GM10248 (cell line): ENCODE measurements around the gene PRAC1.

Source experiments
- CTCF ChIA-PET: fragments of 300-600 bp; sonication (Branson Sonifier 250); formaldehyde crosslinking; extraction: SDS; loops from one replicate; lab custom pipeline; 2021; ENCODE audit warnings: antibody characterized with exemption; lab: Yijun Ruan, JAX
- POLR2A ChIA-PET: fragments of 350-650 bp; sonication (Branson Sonifier 250); formaldehyde crosslinking; extraction: SDS; loops from one replicate; lab custom pipeline; 2020; ENCODE audit warnings: antibody characterized with exemption; lab: Yijun Ruan, JAX
- DNase-seq: peaks from one replicate; pipeline ENCODE4 v3.0.0; 2012; ENCODE audit errors: extremely low spot score
- CTCF ChIP-seq: IDR thresholded peaks from 2 replicates; pipeline ENCODE4 v1.5.1; 2012; ENCODE audit warnings: mild to moderate bottlenecking, low read depth; ENCODE audit errors: extremely low read depth, missing control alignments, control extremely low read depth

The PRAC1 gene

GRCh38 chr17:48738424-48738802, 16.1 kb upstream of the PRAC1 start:
- no peak for TF ChIP-seq CTCF
- POLR2A ChIA-PET: no interaction called here
- CTCF ChIA-PET: interaction anchor here (0.7 to 6.7 kb wide), 7 partner anchors 9 to 294 kb away, joined by 3 to 47 read pairs (median 4); no protein-coding TSS in a partner anchor
- DNase-seq: no peak

DNA sequence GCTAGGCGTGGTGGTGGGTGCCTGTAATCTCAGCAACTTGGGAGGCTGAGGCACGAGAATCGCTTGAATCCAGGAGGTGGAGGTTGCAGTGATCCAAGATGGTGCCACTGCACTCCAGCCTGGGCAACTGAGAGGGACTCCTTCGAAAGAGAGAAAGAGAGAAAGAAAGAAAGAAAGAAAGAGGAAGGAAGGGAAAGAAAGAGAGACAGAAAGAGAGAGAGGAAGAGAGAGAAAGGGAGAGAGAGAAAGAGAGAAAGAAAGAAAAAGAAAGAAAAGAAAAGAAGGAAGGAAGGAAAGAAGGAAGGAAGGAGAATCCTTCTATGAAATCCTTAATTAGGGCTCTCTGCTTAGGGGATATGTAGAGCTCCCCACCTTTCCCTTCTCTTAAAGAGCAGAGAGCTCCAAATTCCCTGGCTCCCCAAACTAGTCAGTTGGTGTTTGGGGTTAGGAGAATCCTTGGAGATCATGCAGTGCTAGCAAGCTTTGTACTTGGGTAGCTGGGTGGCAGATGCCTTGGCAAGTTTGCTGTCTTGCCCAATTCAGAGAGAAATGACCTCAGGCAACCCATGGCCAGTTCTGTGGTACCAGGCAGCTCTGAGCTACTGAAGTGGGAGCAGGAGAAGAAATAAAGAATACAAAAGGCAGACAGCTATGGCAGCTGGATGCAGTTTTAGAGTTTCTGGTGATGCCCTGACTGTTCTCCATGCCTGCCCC, 15.2 kb upstream of the PRAC1 start:
- no peak for DNase-seq
- POLR2A ChIA-PET: no interaction called here
- TF ChIP-seq CTCF: no peak
- CTCF ChIA-PET: interaction anchor here (1.0 to 6.7 kb wide), 7 partner anchors 8 to 295 kb away, joined by 3 to 47 read pairs (median 4); partner anchors contain the start of gene HOXB13

GRCh38 chr17:48735062-48735351, 12.7 kb upstream of the PRAC1 start:
- no peak for DNase-seq
- POLR2A ChIA-PET: no interaction called here
- no peak for TF ChIP-seq CTCF
- CTCF ChIA-PET: interaction anchor here (1.1 to 6.7 kb wide), 3 partner anchors 10 to 144 kb away, joined by 3 to 47 read pairs (median 3); no protein-coding TSS in a partner anchor

- ChIA-PET CTCF (interaction anchor here (1.0 to 6.7 kb wide), 5 partner anchors 9 to 144 kb away, joined by 3 to 47 read pairs (median 3); no protein-coding TSS in a partner anchor), POLR2A (interaction anchor here (0.6 kb wide), 1 partner anchor 350 kb away, joined by 3 read pairs; no protein-coding TSS in a partner anchor)
- TF ChIP-seq CTCF: no peak
- DNase-seq: no peak
Measured at GRCh38 chr17:48734333-48735061, 12.2 kb upstream of the PRAC1 start.

DNA sequence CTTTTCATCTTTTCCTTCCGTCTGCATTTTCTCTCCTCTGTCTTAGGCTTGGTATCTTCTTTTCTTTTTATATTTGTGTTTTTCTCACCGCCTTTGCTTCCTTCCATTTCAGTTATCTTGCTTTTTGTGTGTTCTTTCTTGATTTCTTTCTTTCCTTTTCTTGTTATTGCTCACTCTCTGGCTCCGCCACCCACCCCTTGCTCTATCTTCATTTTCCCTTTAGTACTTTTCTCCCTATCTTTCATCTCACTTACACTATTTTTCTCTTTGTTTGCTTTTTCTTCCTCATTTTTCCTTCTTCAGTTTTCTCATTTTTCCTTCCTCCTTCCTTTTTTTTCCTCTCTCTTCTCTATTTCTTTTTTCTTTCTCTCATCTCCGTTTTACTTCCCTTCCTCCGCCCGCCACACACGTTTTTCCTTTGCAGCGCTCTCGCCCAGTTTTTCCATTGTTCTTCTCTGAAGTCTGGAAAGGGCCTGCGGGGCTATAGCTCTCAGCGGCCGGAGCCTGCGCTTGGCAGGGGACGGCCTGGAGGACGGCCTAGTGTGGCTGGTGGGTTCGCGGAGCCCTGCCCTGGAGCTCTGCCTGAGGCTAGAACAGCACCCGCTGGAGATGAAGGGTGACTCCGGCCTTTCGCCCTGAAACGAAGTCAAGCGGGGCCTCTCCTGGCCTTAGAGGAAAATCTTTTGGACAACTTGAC, 11.5 kb upstream of the PRAC1 start:
- no peak for DNase-seq
- CTCF ChIA-PET: interaction anchor here (1.0 to 6.7 kb wide), 5 partner anchors 9 to 299 kb away, joined by 3 to 47 read pairs (median 5); no protein-coding TSS in a partner anchor
- POLR2A ChIA-PET: no interaction called here
- TF ChIP-seq CTCF: no peak
